GM19468 (cell line): ENCODE data around the gene INAFM1.

Experiments
- ATAC-seq: cut with Tn5 transposase; IDR thresholded peaks from one replicate; pipeline ENCODE4 v1.9.1; 2021; ENCODE audit warnings: mild to moderate bottlenecking, moderate library complexity, moderate number of reproducible peaks; ENCODE audit not compliant: unreplicated experiment; ENCODE audit errors: extremely low read depth

INAFM1 gene

DNA sequence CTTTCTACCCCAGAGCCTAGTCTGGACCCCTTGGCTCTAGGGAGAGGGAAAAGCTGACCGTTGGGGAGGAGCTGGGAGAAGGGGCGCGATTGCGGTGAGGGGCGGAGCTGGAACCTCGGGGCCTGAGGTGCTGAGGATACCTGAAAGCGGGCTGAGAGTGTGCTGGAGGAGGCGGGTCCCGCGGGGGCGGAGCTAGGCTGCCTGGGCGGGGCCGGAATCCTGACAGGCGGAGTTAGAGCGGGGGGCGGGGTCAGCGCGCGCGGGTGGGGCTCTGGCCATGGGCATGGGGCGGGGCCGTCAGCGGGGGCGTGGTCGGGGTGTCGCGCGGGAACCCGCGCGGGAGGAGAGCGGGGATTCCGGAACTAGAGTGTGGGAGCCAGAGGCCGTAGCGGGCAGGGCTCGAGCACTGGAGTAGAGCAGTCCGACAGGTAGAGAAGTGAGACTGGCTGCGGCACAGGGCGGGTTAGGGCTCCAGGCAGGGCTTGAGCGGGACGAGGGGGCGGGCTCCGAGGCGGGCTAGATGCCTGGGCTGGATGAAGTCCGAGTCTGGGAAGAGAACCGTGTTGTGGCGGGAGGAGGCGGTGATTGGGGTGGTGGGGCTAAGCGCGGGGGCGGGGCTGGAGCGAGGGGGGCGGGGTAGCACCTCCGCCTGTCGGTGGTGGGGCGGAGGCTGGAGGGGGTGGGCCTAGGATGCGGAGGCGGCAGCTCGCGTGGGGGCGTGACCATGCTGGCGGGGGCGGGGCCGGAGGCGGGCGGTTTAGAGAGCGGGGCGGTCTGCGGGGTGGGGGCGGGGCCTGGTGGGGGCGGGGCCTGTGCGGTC is at the start of gene INAFM1:
Gene INAFM1 (plus strand): TSS at position 815 of the 820 bp plus-strand sequence. CDS start 35 bp downstream, outside the sequence.
- ATAC-seq, result no peak

GRCh38 chr19:47225746-47226425 is 48.8 kb upstream of the INAFM1 start:
- no peak for ATAC-seq

GRCh38 chr19:47226426-47227351 is 48.0 kb upstream of the INAFM1 start:
- no peak for ATAC-seq

DNA sequence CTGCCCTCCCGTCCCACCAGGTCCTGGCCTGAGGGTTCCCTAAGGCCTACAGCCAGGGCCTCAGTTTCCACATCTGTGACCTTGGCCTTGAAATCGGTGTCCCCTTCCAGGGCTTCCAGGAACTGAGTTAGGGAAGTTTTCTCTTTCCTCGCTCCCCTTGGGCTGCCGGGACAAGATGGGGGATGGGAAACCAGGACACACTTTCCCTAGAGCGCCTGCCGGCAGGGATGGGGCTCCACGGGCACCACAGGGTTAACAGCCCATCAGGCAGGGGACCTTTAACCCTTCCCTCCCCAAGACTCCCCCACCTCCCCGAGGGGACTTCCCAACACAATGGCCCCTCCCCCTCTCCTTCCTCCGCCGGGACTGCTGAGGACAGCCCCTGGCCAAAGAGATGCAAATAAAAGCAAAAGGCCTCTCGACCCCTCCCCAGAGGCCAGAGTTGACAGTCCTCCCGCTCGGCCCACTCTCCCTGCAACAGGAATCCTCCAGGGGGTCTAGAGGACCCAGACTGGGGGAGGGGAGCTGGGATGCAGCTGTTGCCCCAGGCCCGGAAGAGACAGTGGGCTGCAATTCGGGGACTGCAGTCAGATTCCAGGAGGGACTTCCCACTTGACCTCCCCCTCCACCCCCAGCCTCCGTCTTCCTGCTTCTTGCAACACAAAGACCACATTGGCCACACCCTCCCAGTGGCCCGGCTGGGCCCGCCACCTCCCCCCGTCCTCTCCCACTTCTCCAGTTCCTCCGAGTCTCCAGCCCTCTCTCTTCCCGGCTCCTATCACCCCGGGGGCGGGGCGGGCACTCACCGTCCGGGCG is 47.1 kb upstream of the INAFM1 start:
- ATAC-seq, result no peak

GRCh38 chr19:47228168-47228936 is 46.3 kb upstream of the INAFM1 start:
- ATAC-seq, result no peak

- ATAC-seq, result no peak
Measured at GRCh38 chr19:47228937-47229675, 45.6 kb upstream of the INAFM1 start.

- ATAC-seq, result no peak
Measured at GRCh38 chr19:47229676-47230053, 45.0 kb upstream of the INAFM1 start.

DNA sequence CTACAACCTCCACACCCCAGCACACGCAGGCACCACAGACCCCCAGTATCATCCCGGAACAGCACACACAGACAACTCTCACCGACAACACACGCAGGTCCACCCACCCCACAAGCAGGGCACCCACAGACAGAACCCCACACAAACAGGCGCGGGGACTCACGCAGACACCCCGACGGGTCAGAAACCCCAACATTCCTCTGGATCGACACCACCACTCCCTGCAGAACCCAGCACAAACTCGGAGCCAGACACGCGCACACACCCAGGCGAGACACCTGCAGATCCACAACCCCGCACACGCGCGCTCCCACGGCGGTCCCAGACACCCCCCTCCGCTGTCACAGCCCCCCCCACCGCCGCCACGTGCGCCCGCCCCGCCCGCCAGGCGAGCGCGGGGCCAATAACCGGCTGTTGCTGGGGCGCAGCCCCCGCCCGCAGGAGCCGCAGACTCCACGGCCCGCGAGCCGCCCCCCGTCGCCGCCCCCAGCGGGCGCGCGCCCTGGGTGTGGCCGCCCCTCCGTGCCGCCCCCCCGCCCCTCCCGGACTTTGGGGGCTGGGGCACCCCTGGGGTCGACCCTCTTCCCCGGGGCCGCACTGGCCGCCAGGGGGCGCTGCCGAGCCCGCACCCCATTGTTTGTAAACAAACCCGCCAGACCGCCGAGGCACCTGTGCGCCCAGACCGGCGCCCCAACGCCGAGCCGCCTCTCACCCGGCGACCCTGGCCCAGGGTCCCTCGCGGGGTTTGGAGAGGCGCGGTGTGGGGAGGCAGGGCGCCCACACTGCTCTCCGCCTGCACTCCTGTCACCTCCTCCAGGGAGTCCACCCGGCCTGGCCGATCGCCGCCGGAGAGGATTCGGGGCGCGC is 44.4 kb upstream of the INAFM1 start:
- ATAC-seq, result no peak

DNA sequence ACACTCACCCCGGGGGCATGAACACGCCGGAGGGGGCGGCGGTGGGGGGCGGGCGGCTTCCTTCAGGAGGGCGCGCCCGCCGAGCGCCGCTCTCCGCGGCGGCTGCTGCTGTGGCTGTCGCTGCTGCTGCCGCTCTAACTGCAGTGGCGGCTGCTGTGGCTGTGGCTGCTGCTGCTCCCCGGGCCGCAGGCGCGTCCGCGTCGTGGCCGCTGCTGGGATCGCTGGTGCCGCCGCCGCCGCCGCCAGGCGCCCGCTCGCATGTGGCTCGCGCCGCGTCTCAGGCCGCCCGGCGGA is 43.8 kb upstream of the INAFM1 start, which contains the start of gene BBC3:
Gene BBC3 (minus strand): TSS at position 279 of the 294 bp plus-strand sequence. CDS start 2,768 bp downstream, outside the sequence.
- no peak for ATAC-seq

DNA sequence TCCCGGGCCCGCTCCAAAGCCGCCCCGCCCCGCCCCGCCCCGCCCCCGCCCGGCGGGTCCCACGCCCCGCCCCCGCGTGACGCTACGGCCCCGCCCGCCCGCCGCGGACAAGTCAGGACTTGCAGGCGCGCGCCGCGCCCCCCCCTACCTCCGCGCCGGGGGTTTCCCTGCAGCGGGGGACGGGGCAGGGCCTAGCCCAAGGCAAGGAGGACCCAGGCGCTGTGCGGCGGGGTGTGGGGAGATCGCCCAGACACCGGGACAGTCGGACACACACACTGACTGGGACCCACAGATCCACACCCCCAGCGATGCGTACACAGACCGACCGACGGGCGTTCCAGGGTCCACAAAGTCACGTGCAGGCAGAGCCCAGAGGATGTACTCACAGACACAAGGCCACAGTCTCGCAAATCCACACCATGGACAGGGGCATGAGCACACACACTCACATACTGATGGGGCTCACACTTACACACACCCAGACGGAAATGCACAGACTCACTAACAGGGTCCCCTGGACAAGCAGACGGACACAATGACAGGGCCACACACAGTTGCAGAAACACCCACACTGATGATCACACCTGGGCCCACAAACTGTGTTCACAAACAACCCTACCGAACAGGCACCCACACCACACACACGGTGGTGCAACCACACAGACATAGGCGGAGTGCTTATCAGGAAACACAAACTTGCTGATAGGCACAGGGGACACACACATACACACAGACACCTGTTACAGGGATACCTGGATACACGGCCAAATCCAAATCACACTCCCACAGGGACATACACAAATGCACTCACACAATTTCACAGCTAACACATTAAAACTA is 43.2 kb upstream of the INAFM1 start:
- ATAC-seq, result peak; percentile 17

GRCh38 chr19:47232422-47233211 is 42.1 kb upstream of the INAFM1 start:
- ATAC-seq, result no peak

GRCh38 chr19:47236072-47236675 is 38.5 kb upstream of the INAFM1 start:
- ATAC-seq, result no peak

DNA sequence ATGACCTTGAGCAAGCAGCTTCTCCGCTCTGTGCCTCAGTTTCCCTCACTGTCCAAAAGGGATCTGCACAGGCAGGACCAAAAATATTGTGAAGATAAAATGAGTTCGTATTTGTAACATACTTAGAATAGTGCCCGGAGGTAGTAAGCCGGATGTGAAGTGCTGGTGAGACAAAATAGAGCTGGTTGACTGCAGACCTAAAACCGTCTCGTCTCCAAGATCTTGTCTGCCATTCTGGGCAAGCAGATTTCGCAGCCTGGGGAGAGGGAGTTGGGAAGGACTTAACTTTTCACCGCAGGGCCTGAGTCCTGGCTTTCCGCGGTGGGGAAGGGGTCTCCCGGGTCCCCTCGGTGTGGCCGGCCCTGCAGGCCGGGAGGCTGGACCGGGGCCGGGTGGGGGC is 35.5 kb upstream of the INAFM1 start:
- no peak for ATAC-seq

DNA sequence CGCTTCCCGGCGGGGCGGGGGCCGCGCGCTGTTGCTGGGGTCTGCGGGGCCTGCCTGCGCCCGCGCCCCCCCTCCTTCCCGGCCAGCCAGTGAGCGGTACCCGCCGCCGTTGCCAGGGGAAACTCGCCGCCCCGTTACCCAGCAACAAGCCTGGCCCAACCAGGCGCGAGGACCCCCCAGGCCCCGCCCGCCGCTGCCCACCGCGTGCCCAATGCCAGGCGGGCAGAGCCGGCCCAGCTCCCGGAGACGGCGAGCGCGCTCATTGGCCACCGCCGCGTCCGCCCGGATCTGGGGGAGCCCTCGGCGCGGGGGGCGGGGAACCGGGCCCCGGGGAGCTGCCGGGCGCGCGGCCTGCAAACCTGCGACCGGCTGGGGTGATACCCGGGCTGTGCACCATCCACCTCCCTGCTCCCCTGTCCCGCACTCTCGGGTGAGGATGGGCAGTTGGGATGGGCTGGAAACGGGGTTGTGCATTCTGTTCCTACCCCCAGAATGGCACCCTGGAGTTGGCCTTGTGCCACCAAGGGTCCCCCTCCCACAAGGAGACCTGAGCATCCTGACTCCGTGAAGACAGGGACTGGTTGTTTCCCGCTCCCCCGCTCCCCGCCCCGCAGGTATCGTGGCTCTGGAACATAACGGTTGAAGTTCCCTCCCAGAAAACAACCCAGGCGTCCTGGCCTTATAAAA is 34.9 kb upstream of the INAFM1 start:
- ATAC-seq, result no peak

DNA sequence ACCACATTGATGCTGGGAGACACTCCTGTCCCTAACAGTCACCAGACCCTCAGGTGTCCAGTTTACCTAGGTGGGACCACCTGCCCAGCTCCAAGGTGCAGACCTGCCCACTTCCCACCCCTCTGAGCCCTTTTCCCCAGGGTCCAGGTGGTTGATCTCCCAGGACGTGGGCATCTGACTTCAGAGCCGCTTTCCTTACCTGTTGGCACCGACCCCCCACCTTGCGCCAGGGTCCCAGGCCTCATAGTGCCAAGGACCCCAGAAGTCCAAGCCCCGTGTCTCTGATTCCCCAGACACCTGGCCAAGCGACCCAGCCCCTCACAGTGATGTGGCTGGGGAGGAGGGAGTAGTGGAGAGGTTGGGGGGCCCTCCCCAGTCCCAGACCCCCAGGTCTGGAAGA is 34.1 kb upstream of the INAFM1 start:
- no peak for ATAC-seq
